ENCODE results near the gene RIC1. TPM values are rescaled to one million over a fixed set of nuclear protein-coding genes. Genes with fewer than 3 reads are reported as not detected.
"Not testable (repeated sequence)": the region's sequence is repeated elsewhere in the genome, so short reads cannot be mapped to it uniquely, and the experiment has no call there.

RIC1 gene
- total and polyA plus RNA-seq, 7 experiments from 2014 or later, result 4.8 to 28.2 (median 24.4) TPM

- CTCF ChIA-PET; H3K27me3 Mint-ChIP-seq; intact Hi-C loops (cut with micrococcal nuclease); ATAC-seq; H3K4me3 ChIP-seq (ENCODE audit: low read length); DNase-seq; POLR2A ChIA-PET; H3K27me3 ChIP-seq (ENCODE audit: control insufficient read depth in 2 of 2, insufficient read depth in 2 of 2, low read length in 2 of 2); H3K27ac Mint-ChIP-seq; H3K9me3 ChIP-seq (ENCODE audit: control insufficient read depth in 2 of 3, low read length in 3 of 3); H3K27ac ChIP-seq (ENCODE audit: low read depth, low read length); H3K36me3 ChIP-seq (ENCODE audit: control insufficient read depth in 2 of 3, insufficient read depth in 3 of 3, low read length in 3 of 3): not testable (repeated sequence)
- Mint-ChIP-seq H3K36me3 (peaks cover 0 to 26% (median 21%) of the 10 kb centered on the region in 5 donors), H3K4me3 (peak overlapping the region in 1 of 10 donors; percentile 35), H3K4me1 (peaks cover 19 to 37% (median 31%) of the 10 kb centered on the region in 7 donors), H3K9me3 (peaks cover 0 to 22% (median 1%) of the 10 kb centered on the region in 11 donors)
- H3K4me1 ChIP-seq (ENCODE audit: control insufficient read depth in 2 of 2, insufficient read depth in 2 of 2, low read length in 2 of 2), result peaks cover 5 to 13% of the 10 kb centered on the region in 2 donors
These were observed 46.1 kb downstream of the RIC1 start for GRCh38 chr9:5675046-5675445.

GRCh38 chr9:5683591-5683990 is 54.7 kb downstream of the RIC1 start:
- intact Hi-C loops (cut with micrococcal nuclease); POLR2A ChIA-PET; H3K27me3 Mint-ChIP-seq; H3K27ac ChIP-seq (ENCODE audit: low read depth, low read length); H3K4me3 ChIP-seq (ENCODE audit: low read length); DNase-seq; H3K27ac Mint-ChIP-seq; H3K4me1 ChIP-seq (ENCODE audit: control insufficient read depth in 2 of 2, insufficient read depth in 2 of 2, low read length in 2 of 2); H3K27me3 ChIP-seq (ENCODE audit: control insufficient read depth in 2 of 2, insufficient read depth in 2 of 2, low read length in 2 of 2); H3K9me3 ChIP-seq (ENCODE audit: control insufficient read depth in 2 of 3, low read length in 3 of 3); ATAC-seq; H3K36me3 ChIP-seq (ENCODE audit: control insufficient read depth in 2 of 3, insufficient read depth in 3 of 3, low read length in 3 of 3): not testable (repeated sequence)
- peak overlapping the region in 1 of 10 donors; percentile 18 for H3K4me3 Mint-ChIP-seq
- H3K36me3 Mint-ChIP-seq, result peaks cover 21 to 52% (median 38%) of the 10 kb centered on the region in 5 donors
- H3K4me1 Mint-ChIP-seq, result peaks cover 7 to 38% (median 31%) of the 10 kb centered on the region in 7 donors
- CTCF ChIA-PET, result interaction anchor here (0.6 kb wide), 1 partner anchor 231 kb away, joined by 8 read pairs; no protein-coding TSS in a partner anchor
- peaks cover 4 to 50% (median 22%) of the 10 kb centered on the region in 11 donors for H3K9me3 Mint-ChIP-seq

- no peak overlapping the region for H3K4me3 ChIP-seq (ENCODE audit: low read length)
- DNase-seq, result no peak
- H3K27me3 ChIP-seq (ENCODE audit: control insufficient read depth in 2 of 2, insufficient read depth in 2 of 2, low read length in 2 of 2), result no peaks in the 10 kb centered on the region
- H3K36me3 ChIP-seq (ENCODE audit: control insufficient read depth in 2 of 3, insufficient read depth in 3 of 3, low read length in 3 of 3), result no peaks in the 10 kb centered on the region
- POLR2A ChIA-PET, result no interaction called here
- CTCF ChIA-PET, result interaction anchor here (0.6 kb wide), 1 partner anchor 232 kb away, joined by 8 read pairs; no protein-coding TSS in a partner anchor
- H3K4me1 Mint-ChIP-seq, result peaks cover 7 to 36% (median 31%) of the 10 kb centered on the region in 7 donors
- no peak overlapping the region for H3K27ac Mint-ChIP-seq
- no peaks in the 10 kb centered on the region for H3K9me3 ChIP-seq (ENCODE audit: control insufficient read depth in 2 of 3, low read length in 3 of 3)
- peaks cover 21 to 50% (median 37%) of the 10 kb centered on the region in 5 donors for H3K36me3 Mint-ChIP-seq
- H3K4me3 Mint-ChIP-seq, result peak overlapping the region in 1 of 10 donors; percentile 18
- H3K27me3 Mint-ChIP-seq, result no peaks in the 10 kb centered on the region
- peaks cover 4 to 49% (median 22%) of the 10 kb centered on the region in 11 donors for H3K9me3 Mint-ChIP-seq
- no peaks in the 10 kb centered on the region for H3K4me1 ChIP-seq (ENCODE audit: control insufficient read depth in 2 of 2, insufficient read depth in 2 of 2, low read length in 2 of 2)
- no peak for ATAC-seq
- intact Hi-C loops (cut with micrococcal nuclease), result no loop called here
- H3K27ac ChIP-seq (ENCODE audit: low read depth, low read length), result no peak overlapping the region
These were observed 55.2 kb downstream of the RIC1 start for GRCh38 chr9:5684101-5684500.

- POLR2A ChIA-PET, result no interaction called here
- H3K4me3 ChIP-seq (ENCODE audit: low read length), result no peak overlapping the region
- Mint-ChIP-seq H3K36me3 (peaks cover 2 to 26% (median 18%) of the 10 kb centered on the region in 5 donors), H3K27me3 (no peaks in the 10 kb centered on the region), H3K27ac (peak overlapping the region in 2 of 9 donors; percentile 3 to 50), H3K9me3 (peaks cover 0 to 17% (median 5%) of the 10 kb centered on the region in 11 donors), H3K4me1 (peaks cover 0 to 30% (median 24%) of the 10 kb centered on the region in 7 donors), H3K4me3 (peak overlapping the region in 1 of 10 donors; percentile 7)
- H3K27me3 ChIP-seq (ENCODE audit: control insufficient read depth in 2 of 2, insufficient read depth in 2 of 2, low read length in 2 of 2), result no peaks in the 10 kb centered on the region
- ATAC-seq, result no peak
- no peaks in the 10 kb centered on the region for H3K36me3 ChIP-seq (ENCODE audit: control insufficient read depth in 2 of 3, insufficient read depth in 3 of 3, low read length in 3 of 3)
- no peak overlapping the region for H3K27ac ChIP-seq (ENCODE audit: low read depth, low read length)
- H3K4me1 ChIP-seq (ENCODE audit: control insufficient read depth in 2 of 2, insufficient read depth in 2 of 2, low read length in 2 of 2), result no peaks in the 10 kb centered on the region
- CTCF ChIA-PET, result no interaction called here
- intact Hi-C loops (cut with micrococcal nuclease), result loop anchor here in 1 of 2 donors (2.0 kb wide), 1 partner anchor 15 kb away; no protein-coding TSS in a partner anchor
- no peak for DNase-seq
- no peaks in the 10 kb centered on the region for H3K9me3 ChIP-seq (ENCODE audit: control insufficient read depth in 2 of 3, low read length in 3 of 3)
These were observed 59.2 kb downstream of the RIC1 start for GRCh38 chr9:5688109-5688508.

- Mint-ChIP-seq H3K27me3 (no peaks in the 10 kb centered on the region), H3K27ac (no peak overlapping the region), H3K4me3 (no peak overlapping the region), H3K4me1 (peaks cover 3 to 37% (median 27%) of the 10 kb centered on the region in 7 donors), H3K9me3 (peaks cover 0 to 4% (median 0%) of the 10 kb centered on the region in 11 donors), H3K36me3 (peaks cover 0 to 19% (median 7%) of the 10 kb centered on the region in 5 donors)
- Histone ChIP-seq H3K27me3 (ENCODE audit: control insufficient read depth in 2 of 2, insufficient read depth in 2 of 2, low read length in 2 of 2) (no peaks in the 10 kb centered on the region), H3K4me3 (ENCODE audit: low read length) (no peak overlapping the region), H3K9me3 (ENCODE audit: control insufficient read depth in 2 of 3, low read length in 3 of 3) (no peaks in the 10 kb centered on the region), H3K36me3 (ENCODE audit: control insufficient read depth in 2 of 3, insufficient read depth in 3 of 3, low read length in 3 of 3) (no peaks in the 10 kb centered on the region), H3K4me1 (ENCODE audit: control insufficient read depth in 2 of 2, insufficient read depth in 2 of 2, low read length in 2 of 2) (no peaks in the 10 kb centered on the region), H3K27ac (ENCODE audit: low read depth, low read length) (no peak overlapping the region)
- DNase-seq (no peak), ATAC-seq (no peak)
- intact Hi-C loops (cut with micrococcal nuclease), result no loop called here
- ChIA-PET CTCF (interaction anchor here (0.7 kb wide), 1 partner anchor 84 kb away, joined by 3 read pairs; no protein-coding TSS in a partner anchor), POLR2A (no interaction called here)
These were observed 61.4 kb downstream of the RIC1 start for GRCh38 chr9:5690278-5690677.

- no peak for DNase-seq
These were observed 67.0 kb downstream of the RIC1 start for GRCh38 chr9:5695860-5696259.

GRCh38 chr9:5696884-5697283 is 68.0 kb downstream of the RIC1 start:
- Mint-ChIP-seq H3K36me3 (peaks cover 6 to 39% (median 32%) of the 10 kb centered on the region in 5 donors), H3K9me3 (peaks cover 0 to 2% (median 0%) of the 10 kb centered on the region in 11 donors), H3K27ac (peak overlapping the region in 2 of 9 donors; percentile 46 to 59), H3K4me1 (peaks cover 6 to 44% (median 26%) of the 10 kb centered on the region in 7 donors), H3K27me3 (no peaks in the 10 kb centered on the region), H3K4me3 (no peak overlapping the region)
- H3K9me3 ChIP-seq (ENCODE audit: control insufficient read depth in 2 of 3, low read length in 3 of 3), result no peaks in the 10 kb centered on the region
- DNase-seq, result no peak
- POLR2A ChIA-PET, result interaction anchor here (0.6 kb wide), 1 partner anchor 96 kb away, joined by 3 read pairs; no protein-coding TSS in a partner anchor
- no peak overlapping the region for H3K27ac ChIP-seq (ENCODE audit: low read depth, low read length)
- H3K4me1 ChIP-seq (ENCODE audit: control insufficient read depth in 2 of 2, insufficient read depth in 2 of 2, low read length in 2 of 2), result no peaks in the 10 kb centered on the region
- no peak overlapping the region for H3K4me3 ChIP-seq (ENCODE audit: low read length)
- CTCF ChIA-PET, result no interaction called here
- no peak for ATAC-seq
- H3K27me3 ChIP-seq (ENCODE audit: control insufficient read depth in 2 of 2, insufficient read depth in 2 of 2, low read length in 2 of 2), result no peaks in the 10 kb centered on the region
- intact Hi-C loops (cut with micrococcal nuclease), result no loop called here
- peaks cover 0 to 2% (median 0%) of the 10 kb centered on the region in 3 experiments for H3K36me3 ChIP-seq (ENCODE audit: control insufficient read depth in 2 of 3, insufficient read depth in 3 of 3, low read length in 3 of 3)

More at GRCh38 chr9:5695860-5696259, 67.0 kb downstream of the RIC1 start:
- no peaks in the 10 kb centered on the region for H3K9me3 ChIP-seq (ENCODE audit: control insufficient read depth in 2 of 3, low read length in 3 of 3)
- H3K27me3 ChIP-seq (ENCODE audit: control insufficient read depth in 2 of 2, insufficient read depth in 2 of 2, low read length in 2 of 2), result no peaks in the 10 kb centered on the region
- Mint-ChIP-seq H3K36me3 (peaks cover 1 to 31% (median 25%) of the 10 kb centered on the region in 5 donors), H3K4me3 (no peak overlapping the region), H3K9me3 (peaks cover 0 to 2% (median 0%) of the 10 kb centered on the region in 11 donors), H3K4me1 (peaks cover 6 to 40% (median 25%) of the 10 kb centered on the region in 7 donors), H3K27ac (peak overlapping the region in 4 of 9 donors; percentile 4 to 47 (median 10)), H3K27me3 (no peaks in the 10 kb centered on the region)
- CTCF ChIA-PET, result interaction anchor here (0.7 kb wide), 1 partner anchor 309 kb away, joined by 3 read pairs; no protein-coding TSS in a partner anchor
- H3K4me1 ChIP-seq (ENCODE audit: control insufficient read depth in 2 of 2, insufficient read depth in 2 of 2, low read length in 2 of 2), result no peaks in the 10 kb centered on the region
- no peak overlapping the region for H3K27ac ChIP-seq (ENCODE audit: low read depth, low read length)
- intact Hi-C loops (cut with micrococcal nuclease), result no loop called here
- no peak overlapping the region for H3K4me3 ChIP-seq (ENCODE audit: low read length)
- no peak for ATAC-seq
- POLR2A ChIA-PET, result no interaction called here
- no peaks in the 10 kb centered on the region for H3K36me3 ChIP-seq (ENCODE audit: control insufficient read depth in 2 of 3, insufficient read depth in 3 of 3, low read length in 3 of 3)
